IMR-90 (cell line): ENCODE results near the gene ADAM30. TPM values are rescaled to one million over a fixed set of nuclear protein-coding genes. Genes with fewer than 3 reads are reported as not detected.

ENCODE experiments used
- ATAC-seq: fragments of 200-7000 bp; cut with Tn5 transposase; 2 replicates; pipeline ENCODE4 v1.9.1; 2020; ENCODE audit warnings: low read depth, mild to moderate bottlenecking, moderate library complexity
- BruUV-seq: library from RNA; stranded (reverse); fragments of 400-500 nt; replicated peaks from 2 replicates; lab custom pipeline; 2021; lab: Mats Ljungman, UMichigan
- CTCF ChIA-PET: fragments of 300-600 bp; formaldehyde crosslinking; extraction: SDS; loops from one replicate; lab custom pipeline; 2021; ENCODE audit warnings: antibody characterized with exemption; lab: Yijun Ruan, JAX
- POLR2A ChIA-PET: fragments of 300-600 bp; sonication (Branson Sonifier 250); formaldehyde crosslinking; loops from one replicate; lab custom pipeline; 2022; ENCODE audit warnings: antibody characterized with exemption; ENCODE audit not compliant: unreplicated experiment; lab: Charles Lee
- DNase-seq: peaks from one replicate; pipeline ENCODE4 v3.0.0; 2013
- H2AFZ ChIP-seq: replicated peaks from 2 replicates; pipeline ENCODE3; 2013; ENCODE audit warnings: low read length, mild to moderate bottlenecking; ENCODE audit not compliant: poor library complexity
- H2AK5ac ChIP-seq: 2 replicates; pipeline ENCODE4 v1.6.1; 2013; ENCODE audit warnings: low read depth, low read length, inconsistent platforms
- H2AK9ac ChIP-seq: replicated peaks from 2 replicates; pipeline ENCODE3; 2013; ENCODE audit warnings: mild to moderate bottlenecking, low read depth, low read length, moderate library complexity; ENCODE audit not compliant: poor library complexity
- H2BK120ac ChIP-seq: 2 replicates; pipeline ENCODE4 v1.6.1; 2013; ENCODE audit warnings: low read depth, low read length, inconsistent platforms
- H2BK15ac ChIP-seq: 3 replicates; pipeline ENCODE4 v1.6.1; 2013; ENCODE audit warnings: low read depth, low read length, inconsistent platforms
- H2BK20ac ChIP-seq: 2 replicates; pipeline ENCODE4 v1.6.1; 2013; ENCODE audit warnings: low read depth, mild to moderate bottlenecking, inconsistent platforms, low read length, moderate library complexity
- H2BK5ac ChIP-seq: 2 replicates; pipeline ENCODE4 v1.6.1; 2013; ENCODE audit warnings: mild to moderate bottlenecking, low read depth, low read length, inconsistent platforms; ENCODE audit not compliant: poor library complexity, severe bottlenecking
- H3K14ac ChIP-seq: replicated peaks from 2 replicates; pipeline ENCODE4 v1.6.1; 2013; ENCODE audit warnings: low read depth, low read length, inconsistent platforms
- H3K18ac ChIP-seq: 2 replicates; pipeline ENCODE4 v1.6.1; 2013; ENCODE audit warnings: low read depth, low read length, control low read depth
- H3K23ac ChIP-seq: 2 replicates; pipeline ENCODE4 v1.6.1; 2013; ENCODE audit warnings: low read depth, low read length, inconsistent platforms
- H3K27ac ChIP-seq: 2 replicates; pipeline ENCODE4 v1.5.1; 2013; ENCODE audit warnings: mild to moderate bottlenecking, control low read depth, low read length; ENCODE audit not compliant: insufficient read depth
- H3K27me3 ChIP-seq: 2 replicates; pipeline ENCODE4 v1.6.1; 2013; ENCODE audit warnings: low read length; ENCODE audit not compliant: control insufficient read depth, insufficient read depth
- H3K36me3 ChIP-seq: 2 replicates; pipeline ENCODE4 v1.6.1; 2013; ENCODE audit warnings: low read length, mixed read lengths; ENCODE audit not compliant: control insufficient read depth, insufficient read depth
- H3K4ac ChIP-seq: 2 replicates; pipeline ENCODE4 v1.6.1; 2013; ENCODE audit warnings: low read depth, low read length, inconsistent platforms
- H3K4me1 ChIP-seq: 2 replicates; pipeline ENCODE4 v1.6.1; 2013; ENCODE audit warnings: low read length, mixed read lengths; ENCODE audit not compliant: control insufficient read depth, insufficient read depth
- H3K4me2 ChIP-seq: 2 replicates; pipeline ENCODE4 v1.6.1; 2013; ENCODE audit warnings: low read depth, mild to moderate bottlenecking, control low read depth, low read length, moderate library complexity
- H3K4me3 ChIP-seq: 2 replicates; pipeline ENCODE4 v1.5.1; 2013; ENCODE audit warnings: low read depth, mild to moderate bottlenecking, control low read depth, low read length, moderate library complexity; ENCODE audit not compliant: insufficient read depth
- H3K56ac ChIP-seq: 2 replicates; pipeline ENCODE4 v1.6.1; 2013; ENCODE audit warnings: low read length, inconsistent platforms; ENCODE audit not compliant: insufficient read depth; ENCODE audit errors: extremely low read depth
- H3K79me1 ChIP-seq, 2 experiments: 2 replicates each; pipeline ENCODE4 v1.6.1; 2013; ENCODE audit warnings: low read length in 2 of 2, inconsistent platforms in 1 of 2, low read depth in 1 of 2
- H3K9ac ChIP-seq: 2 replicates; pipeline ENCODE4 v1.6.1; 2013; ENCODE audit warnings: low read depth, low read length, control low read depth
- H3K9me1 ChIP-seq: 2 replicates; pipeline ENCODE4 v1.6.1; 2013; ENCODE audit warnings: low read length, inconsistent platforms; ENCODE audit not compliant: insufficient read depth
- H3K9me3 ChIP-seq: 2 replicates; pipeline ENCODE4 v1.6.1; 2013; ENCODE audit warnings: low read length; ENCODE audit not compliant: control insufficient read depth, insufficient read depth
- H4K20me1 ChIP-seq: 2 replicates; pipeline ENCODE4 v1.6.1; 2013; ENCODE audit warnings: low read length, inconsistent platforms; ENCODE audit not compliant: insufficient read depth
- H4K5ac ChIP-seq: 2 replicates; pipeline ENCODE4 v1.6.1; 2013; ENCODE audit warnings: mild to moderate bottlenecking, low read depth, low read length, control low read depth
- H4K8ac ChIP-seq, 2 experiments: 2 replicates each; pipeline ENCODE4 v1.6.1; 2013; ENCODE audit warnings: low read depth in 2 of 2, low read length in 2 of 2, control low read depth in 1 of 2, inconsistent platforms in 1 of 2
- H4K91ac ChIP-seq: 2 replicates; pipeline ENCODE4 v1.6.1; 2013; ENCODE audit warnings: low read depth, low read length, inconsistent platforms; ENCODE audit not compliant: insufficient read depth
- BHLHE40 ChIP-seq: fragments of 150-350 bp; IDR thresholded peaks from 2 replicates; pipeline ENCODE4 v1.6.1; 2016; ENCODE audit warnings: mild to moderate bottlenecking, low read depth, low read length
- CHD1 ChIP-seq: IDR thresholded peaks from 2 replicates; pipeline ENCODE4 v1.6.1; 2012; ENCODE audit warnings: low read depth, low read length, improper control_type of control experiment
- CTCF ChIP-seq: conservative IDR thresholded peaks from 2 replicates; pipeline ENCODE4 v1.5.1; 2012; ENCODE audit warnings: mild to moderate bottlenecking, low read depth, low read length, improper control_type of control experiment
- FOS ChIP-seq: fragments of 150-350 bp; IDR thresholded peaks from 2 replicates; pipeline ENCODE4 v1.6.1; 2016; ENCODE audit warnings: low read depth, low read length
- MAZ ChIP-seq: IDR thresholded peaks from 2 replicates; pipeline ENCODE4 v1.6.1; 2012; ENCODE audit warnings: low read depth, mild to moderate bottlenecking, low read length, improper control_type of control experiment, moderate library complexity, borderline replicate concordance
- MXI1 ChIP-seq: IDR thresholded peaks from 2 replicates; pipeline ENCODE4 v1.6.1; 2012; ENCODE audit warnings: low read depth, mild to moderate bottlenecking, low read length, moderate library complexity, borderline replicate concordance
- NFE2L2 ChIP-seq: fragments of 150-350 bp; IDR thresholded peaks from 2 replicates; pipeline ENCODE4 v1.6.1; 2016; ENCODE audit warnings: low read depth, mild to moderate bottlenecking, low read length
- RAD21 ChIP-seq: IDR thresholded peaks from 2 replicates; pipeline ENCODE4 v1.6.1; 2012; ENCODE audit warnings: low read length, improper control_type of control experiment
- RCOR1 ChIP-seq: IDR thresholded peaks from 2 replicates; pipeline ENCODE4 v1.6.1; 2012; ENCODE audit warnings: mild to moderate bottlenecking, low read length, improper control_type of control experiment; ENCODE audit not compliant: insufficient replicate concordance
- USF2 ChIP-seq: fragments of 150-350 bp; IDR thresholded peaks from 2 replicates; pipeline ENCODE4 v1.6.1; 2017; ENCODE audit warnings: mild to moderate bottlenecking, antibody characterized with exemption, low read length, low read depth
- WGBS, 2 experiments: methylation state at CpG; one replicate each; pipeline versions ENCODE4 v1.1.5 to v1.1.7; 2013; ENCODE audit warnings: missing lambda C conversion rate in 2 of 2; ENCODE audit not compliant: insufficient read length in 1 of 2; ENCODE audit errors: extremely low coverage in 2 of 2; 5-methylcytosine and 5-hydroxymethylcytosine counted together
- dilution Hi-C: fragments of 300-500 bp; cut with HindIII; formaldehyde crosslinking; loops from one replicate; pipeline ENCODE4 v1.14.3; 2018; ENCODE audit warnings: low sequenced_read_pairs; ENCODE audit not compliant: unreplicated experiment
- in situ Hi-C: fragments of 300-500 bp; cut with MboI; formaldehyde crosslinking; loops from 3 replicates; pipeline ENCODE4 v1.14.3; 2019; ENCODE audit warnings: low sequenced_read_pairs, inconsistent platforms, mixed read lengths
- intact Hi-C: fragments of 100-400 bp; cut with micrococcal nuclease; formaldehyde crosslinking; loops from 2 replicates; pipeline ENCODE4 v1.10.0; 2022
- polyA plus RNA-seq, 3 experiments: library from polyadenylated mRNA; depleted of rRNA; stranded (reverse); fragments of >200 nt; gene quantifications; 2 replicates each; pipeline ENCODE4 v1.2.3, GENCODE V29; 2012; ENCODE audit warnings: low replicate concordance in 1 of 3
- total RNA-seq: library from RNA; depleted of rRNA; stranded (reverse); fragments of >200 nt; gene quantifications from 2 replicates; pipeline ENCODE4 v1.2.3, GENCODE V29; 2012
- TF ChIP-seq, protein P1 (sequence below): fragments of 150-350 bp; IDR thresholded peaks from 2 replicates; pipeline ENCODE4 v1.6.1; 2016; ENCODE audit warnings: low read depth, mild to moderate bottlenecking, low read length, moderate library complexity, borderline replicate concordance

The ADAM30 gene
- total and polyA plus RNA-seq, 2 of the 4 experiments (the other 2 are of a cell fraction), result not detected

DNA sequence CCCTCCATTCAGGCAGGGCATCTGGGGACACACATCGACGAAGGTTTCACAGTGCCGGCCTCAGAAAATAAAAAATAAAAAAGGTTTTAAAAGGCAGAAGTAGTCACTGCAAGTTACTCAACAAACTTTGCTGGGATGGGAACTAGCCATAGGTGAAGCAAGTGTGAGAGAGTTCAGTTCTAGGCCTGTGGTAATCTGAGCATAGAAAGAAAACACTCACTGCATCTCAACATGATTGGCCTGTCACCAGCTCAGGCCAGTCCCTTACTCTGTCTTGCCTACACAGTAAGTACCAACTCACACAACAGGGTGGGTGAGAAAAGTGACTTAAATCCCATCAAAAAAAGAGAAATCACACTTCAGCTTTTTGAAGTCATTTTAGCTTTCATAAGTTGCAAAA is 30.2 kb upstream of the ADAM30 start (continued):
- TF ChIP-seq MAZ, result no peak
- TF ChIP-seq RCOR1, result no peak

GRCh38 chr1:119924948-119925898 is 28.9 kb upstream of the ADAM30 start:
- H3K14ac ChIP-seq, result no peak overlapping the region
- H3K9me1 ChIP-seq, result peaks cover 10% of the 10 kb centered on the region; the same call in 1 of the 2 replicates
- H3K23ac ChIP-seq, result no peak overlapping the region
- no peaks in the 10 kb centered on the region for H3K4me1 ChIP-seq
- H4K91ac ChIP-seq, result no peak overlapping the region
- DNase-seq (no peak), ATAC-seq (no peak)
- H2AFZ ChIP-seq, result no peak overlapping the region
- no peak overlapping the region for H3K9ac ChIP-seq
- H2BK15ac ChIP-seq, result no peak overlapping the region
- no peaks in the 10 kb centered on the region for H3K27me3 ChIP-seq
- H2AK9ac ChIP-seq, result no peak overlapping the region
- in situ Hi-C loops (loop anchor here (10.0 kb wide), 1 partner anchor 190 kb away; no protein-coding TSS in a partner anchor), intact Hi-C loops (loop anchor here (10.0 kb wide), 1 partner anchor 180 kb away; no protein-coding TSS in a partner anchor), dilution Hi-C loops (no loop called here)
- H3K36me3 ChIP-seq, result peaks cover 64% of the 10 kb centered on the region
- H2BK5ac ChIP-seq, result no peak overlapping the region
- H3K4me3 ChIP-seq, result no peak overlapping the region
- no peak overlapping the region for H4K5ac ChIP-seq
- no peak overlapping the region for H2BK20ac ChIP-seq
- ChIA-PET POLR2A (no interaction called here), CTCF (no interaction called here)
- H4K8ac ChIP-seq, result no peak overlapping the region
- 94% methylated on average over 3 of the region's 19 CpGs; no CpG with 5 or more reads in 1 of the 2 experiments for WGBS, 2 experiments
- no peaks in the 10 kb centered on the region for H3K9me3 ChIP-seq
- no peaks in the 10 kb centered on the region for H4K20me1 ChIP-seq
- H2AK5ac ChIP-seq, result no peak overlapping the region
- H3K56ac ChIP-seq, result no peak overlapping the region
- H3K18ac ChIP-seq, result no peak overlapping the region
- H2BK120ac ChIP-seq, result no peak overlapping the region
- no peak overlapping the region for H3K27ac ChIP-seq
- no peak overlapping the region for H3K4ac ChIP-seq
- no peak overlapping the region for H3K4me2 ChIP-seq
- peaks cover 4 to 17% of the 10 kb centered on the region in 2 experiments; a peak in 2 of 4 replicates for H3K79me1 ChIP-seq
- no TSS peak for BruUV-seq
- TF ChIP-seq FOS (no peak), BHLHE40 (no peak), CTCF (no peak), NFE2L2 (no peak), USF2 (no peak), MXI1 (no peak), CHD1 (no peak), RAD21 (no peak)
- TF ChIP-seq, protein P1, sequence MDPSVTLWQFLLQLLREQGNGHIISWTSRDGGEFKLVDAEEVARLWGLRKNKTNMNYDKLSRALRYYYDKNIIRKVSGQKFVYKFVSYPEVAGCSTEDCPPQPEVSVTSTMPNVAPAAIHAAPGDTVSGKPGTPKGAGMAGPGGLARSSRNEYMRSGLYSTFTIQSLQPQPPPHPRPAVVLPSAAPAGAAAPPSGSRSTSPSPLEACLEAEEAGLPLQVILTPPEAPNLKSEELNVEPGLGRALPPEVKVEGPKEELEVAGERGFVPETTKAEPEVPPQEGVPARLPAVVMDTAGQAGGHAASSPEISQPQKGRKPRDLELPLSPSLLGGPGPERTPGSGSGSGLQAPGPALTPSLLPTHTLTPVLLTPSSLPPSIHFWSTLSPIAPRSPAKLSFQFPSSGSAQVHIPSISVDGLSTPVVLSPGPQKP, result no peak
